Mononuclear cell (primary cell): ENCODE data around the gene CD1C. TPM values are rescaled to one million over a fixed set of nuclear protein-coding genes. Genes with fewer than 3 reads are reported as not detected.
"Not testable (repeated sequence)": the region's sequence is repeated elsewhere in the genome, so short reads cannot be mapped to it uniquely, and the experiment has no call there.

Experiments used
- H3K27me3 ChIP-seq: 2 replicates; pipeline ENCODE4 v1.6.0; 2011; ENCODE audit warnings: low read length, control low read depth; ENCODE audit not compliant: insufficient read depth
- H3K4me1 ChIP-seq: 2 replicates; pipeline ENCODE4 v1.5.1; 2011; ENCODE audit warnings: mild to moderate bottlenecking, low read length, control low read depth; ENCODE audit not compliant: insufficient read depth
- H3K4me3 ChIP-seq: 2 replicates; pipeline ENCODE4 v1.5.1; 2011; ENCODE audit warnings: mild to moderate bottlenecking, low read length, moderate library complexity
- H3K9me3 ChIP-seq: 2 replicates; pipeline ENCODE4 v1.5.1; 2011; ENCODE audit warnings: low read depth, mild to moderate bottlenecking, control low read depth, low read length
- total RNA-seq: library from RNA; depleted of rRNA; stranded (reverse); fragments of >200 nt; gene quantifications from one replicate; pipeline ENCODE4 v1.2.3, GENCODE V29; 2012

Gene CD1C
- 12.8 TPM for total RNA-seq

DNA sequence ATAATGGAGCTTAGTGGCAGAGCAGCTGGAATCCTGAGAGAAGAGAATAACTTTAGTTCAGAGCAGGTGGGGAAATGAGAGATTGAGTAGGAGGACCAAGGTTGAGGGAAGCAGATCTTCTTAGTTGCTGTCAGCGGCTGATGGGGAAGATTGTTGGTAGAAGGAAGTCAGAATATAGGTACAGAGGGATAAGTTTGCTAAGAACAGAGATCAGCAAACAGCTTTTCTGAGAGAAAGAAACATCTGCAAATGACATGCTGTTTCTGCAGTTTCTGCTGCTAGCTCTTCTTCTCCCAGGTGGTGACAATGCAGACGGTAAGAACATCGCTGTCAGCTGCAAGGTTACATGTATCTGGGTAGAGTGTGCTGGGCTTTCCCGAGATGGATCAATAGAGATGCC, at the start of gene CD1C:
TSS of gene CD1C (plus strand) at position 113 of the 400 bp plus-strand sequence. CDS start at position 255, 142 bp downstream.
- Histone ChIP-seq H3K9me3 (no peaks in the 10 kb centered on the region), H3K27me3 (no peaks in the 10 kb centered on the region), H3K4me1 (peaks cover 75% of the 10 kb centered on the region), H3K4me3 (peak within 1 kb of the TSS; percentile 1)

DNA sequence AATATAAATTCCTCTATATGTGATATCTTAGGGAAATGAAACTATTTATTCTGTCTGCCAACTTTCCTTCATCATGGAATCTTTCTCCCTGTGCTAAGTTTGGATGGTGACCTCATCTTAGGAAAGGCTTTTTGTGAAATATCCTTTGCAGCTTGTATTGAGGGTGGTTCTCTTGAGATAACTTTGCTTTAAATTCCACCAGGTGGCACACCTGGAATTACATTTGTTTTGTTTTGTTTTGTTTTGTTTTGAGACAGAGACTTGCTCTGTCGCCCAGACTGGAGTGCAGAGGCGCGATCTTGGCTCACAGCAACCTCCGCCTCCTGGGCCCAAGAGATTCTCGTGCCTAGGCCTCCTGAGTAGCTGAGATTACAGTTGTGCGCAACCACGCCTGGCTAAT, 43.1 kb upstream of the CD1C start:
- peaks cover 51% of the 10 kb centered on the region for H3K4me1 ChIP-seq
- H3K27me3 ChIP-seq: peaks cover 33% of the 10 kb centered on the region
- H3K4me3 ChIP-seq: no peak overlapping the region
- H3K9me3 ChIP-seq: no peaks in the 10 kb centered on the region

DNA sequence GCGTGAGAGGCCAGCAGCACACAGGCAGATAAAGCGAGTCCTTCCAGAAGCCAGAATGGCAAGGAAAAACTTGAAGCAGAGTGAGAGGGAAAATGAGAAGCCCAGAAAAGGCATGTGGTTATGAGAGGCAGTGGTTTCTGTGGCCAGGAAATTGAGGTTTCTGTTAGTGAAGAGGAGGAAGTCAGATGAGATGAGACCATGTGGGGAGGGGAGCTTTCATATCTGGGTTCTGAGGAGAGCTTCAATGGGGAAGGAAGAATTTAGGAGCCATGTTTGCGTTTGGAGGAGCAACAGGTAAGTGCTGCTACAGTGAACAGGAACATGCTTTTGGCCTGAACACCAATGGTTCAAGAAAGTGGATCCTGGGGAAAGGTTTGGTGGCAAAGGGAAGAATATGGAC, 41.6 kb upstream of the CD1C start:
- H3K4me1 ChIP-seq: peaks cover 58% of the 10 kb centered on the region

DNA sequence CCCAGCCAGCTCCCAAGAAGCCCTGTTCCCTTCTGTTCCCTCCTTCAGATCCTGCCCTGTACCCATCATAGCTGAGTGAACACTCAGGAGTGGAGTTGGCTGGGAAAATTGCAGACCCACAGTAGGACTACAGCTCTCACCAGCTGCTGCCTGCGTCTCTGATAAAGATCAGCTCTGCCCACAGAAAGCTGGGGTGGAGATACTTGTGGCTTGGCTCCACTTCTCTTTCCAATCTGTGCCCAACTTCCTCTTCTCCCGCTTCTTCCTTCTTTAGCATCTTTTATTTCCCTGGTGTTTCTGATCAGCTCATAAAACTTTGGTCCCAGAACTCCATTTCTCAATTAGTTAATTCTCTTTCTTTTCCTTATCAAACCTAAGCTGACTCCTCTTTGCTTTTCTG, 41.0 kb upstream of the CD1C start:
- Histone ChIP-seq H3K9me3 (no peaks in the 10 kb centered on the region), H3K4me1 (peaks cover 58% of the 10 kb centered on the region), H3K27me3 (peaks cover 26% of the 10 kb centered on the region), H3K4me3 (no peak overlapping the region)

More for the DNA sequence above, 41.6 kb upstream of the CD1C start:
- Histone ChIP-seq H3K27me3 (peaks cover 30% of the 10 kb centered on the region), H3K9me3 (no peaks in the 10 kb centered on the region), H3K4me3 (no peak overlapping the region)

DNA sequence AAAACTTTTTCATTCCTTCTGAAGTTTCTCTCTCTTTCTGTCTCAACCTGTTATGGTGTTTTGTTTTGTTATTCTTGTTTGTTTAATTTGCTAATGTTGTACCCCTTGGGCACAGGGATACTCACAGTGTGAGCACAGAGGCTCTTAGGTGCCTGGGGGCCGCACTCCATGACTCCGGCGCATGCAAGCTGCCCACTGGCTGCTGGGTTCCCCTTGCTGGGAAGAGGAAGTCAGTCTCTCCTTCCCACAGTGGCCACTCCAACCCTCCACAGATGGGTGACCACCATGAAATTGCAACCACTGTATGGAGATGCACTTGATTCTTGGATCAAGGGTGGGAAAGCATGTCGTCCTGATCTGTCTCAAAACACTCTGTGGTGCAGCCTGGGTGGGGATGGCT, 40.1 kb upstream of the CD1C start:
- Histone ChIP-seq H3K9me3 (no peaks in the 10 kb centered on the region), H3K4me1 (peaks cover 58% of the 10 kb centered on the region), H3K27me3 (peaks cover 29% of the 10 kb centered on the region), H3K4me3 (no peak overlapping the region)

DNA sequence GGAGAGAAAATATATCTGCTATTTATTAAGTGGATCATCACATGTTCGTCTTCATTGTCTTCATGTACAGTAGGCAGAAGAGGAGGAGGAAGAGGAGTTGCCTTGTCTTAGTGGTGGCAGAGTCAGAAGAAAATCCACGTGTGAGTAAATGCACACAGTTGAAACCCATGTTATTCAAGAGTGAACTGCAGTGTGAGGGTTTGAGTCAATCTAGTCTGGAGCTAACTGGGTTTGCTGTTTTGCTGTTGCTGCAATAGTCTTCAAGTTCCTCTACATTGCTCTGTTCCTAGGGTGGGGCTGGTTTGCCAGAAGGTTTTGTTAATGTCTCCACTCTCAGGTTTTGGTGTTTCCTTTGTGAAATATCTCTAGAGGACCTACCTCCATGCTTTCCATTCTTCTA, 38.6 kb upstream of the CD1C start:
- Histone ChIP-seq H3K9me3 (no peaks in the 10 kb centered on the region), H3K4me1 (peaks cover 58% of the 10 kb centered on the region), H3K4me3 (no peak overlapping the region), H3K27me3 (peaks cover 31% of the 10 kb centered on the region)

DNA sequence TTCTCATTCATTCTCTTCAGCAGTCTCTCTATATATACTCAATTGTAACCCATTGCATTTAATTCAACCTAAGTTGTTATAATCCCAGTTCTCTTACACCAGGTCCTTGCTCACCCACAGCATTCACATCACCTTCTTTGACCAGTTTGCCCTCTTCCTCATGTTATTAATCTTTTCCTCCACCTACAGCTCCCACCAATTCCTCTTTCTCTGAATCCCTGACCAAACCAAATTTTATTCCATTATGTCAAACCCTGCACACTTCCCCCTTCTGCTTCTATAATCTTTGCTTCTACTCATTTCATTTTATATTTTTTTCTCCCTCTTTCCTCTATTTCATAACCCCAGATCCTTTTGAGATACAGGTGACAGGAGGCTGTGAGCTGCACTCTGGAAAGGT, 34.1 kb upstream of the CD1C start:
- H3K27me3 ChIP-seq: peaks cover 37% of the 10 kb centered on the region
- H3K9me3 ChIP-seq: no peaks in the 10 kb centered on the region
- H3K4me1 ChIP-seq: peaks cover 28% of the 10 kb centered on the region
- no peak overlapping the region for H3K4me3 ChIP-seq

DNA sequence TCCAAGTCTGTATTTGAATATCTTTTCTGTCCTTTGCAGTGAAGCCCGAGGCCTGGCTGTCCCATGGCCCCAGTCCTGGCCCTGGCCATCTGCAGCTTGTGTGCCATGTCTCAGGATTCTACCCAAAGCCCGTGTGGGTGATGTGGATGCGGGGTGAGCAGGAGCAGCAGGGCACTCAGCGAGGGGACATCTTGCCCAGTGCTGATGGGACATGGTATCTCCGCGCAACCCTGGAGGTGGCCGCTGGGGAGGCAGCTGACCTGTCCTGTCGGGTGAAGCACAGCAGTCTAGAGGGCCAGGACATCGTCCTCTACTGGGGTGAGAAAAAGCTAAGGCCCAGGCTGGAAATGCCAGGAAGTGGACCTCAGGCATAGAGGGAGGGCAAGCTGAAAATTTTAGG, 33.0 kb upstream of the CD1C start:
- Histone ChIP-seq H3K4me1 (peaks cover 18% of the 10 kb centered on the region), H3K27me3 (peaks cover 39% of the 10 kb centered on the region)
- not testable (repeated sequence) for H3K4me3 ChIP-seq, H3K9me3 ChIP-seq

DNA sequence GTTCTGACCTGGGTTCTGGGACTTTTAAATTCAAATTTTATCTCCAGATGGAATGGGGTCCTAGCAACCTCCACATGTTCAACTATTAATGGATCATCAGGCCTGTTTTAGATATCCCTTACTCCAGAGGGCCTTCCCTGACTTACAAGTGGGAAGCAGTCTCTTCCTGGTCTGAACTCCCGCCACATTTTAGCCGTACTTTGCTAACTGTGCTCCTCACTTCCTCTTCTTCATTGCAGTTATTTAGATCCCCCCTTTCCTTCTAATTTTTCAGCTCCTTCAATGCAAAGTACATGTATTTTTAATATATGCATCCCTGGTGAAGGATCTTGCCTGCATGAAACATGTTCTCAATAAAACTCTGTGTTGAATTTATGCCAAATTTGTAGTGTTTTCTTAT, 31.8 kb upstream of the CD1C start:
- Histone ChIP-seq H3K27me3 (peaks cover 43% of the 10 kb centered on the region), H3K4me1 (peaks cover 11% of the 10 kb centered on the region), H3K9me3 (no peaks in the 10 kb centered on the region), H3K4me3 (no peak overlapping the region)

DNA sequence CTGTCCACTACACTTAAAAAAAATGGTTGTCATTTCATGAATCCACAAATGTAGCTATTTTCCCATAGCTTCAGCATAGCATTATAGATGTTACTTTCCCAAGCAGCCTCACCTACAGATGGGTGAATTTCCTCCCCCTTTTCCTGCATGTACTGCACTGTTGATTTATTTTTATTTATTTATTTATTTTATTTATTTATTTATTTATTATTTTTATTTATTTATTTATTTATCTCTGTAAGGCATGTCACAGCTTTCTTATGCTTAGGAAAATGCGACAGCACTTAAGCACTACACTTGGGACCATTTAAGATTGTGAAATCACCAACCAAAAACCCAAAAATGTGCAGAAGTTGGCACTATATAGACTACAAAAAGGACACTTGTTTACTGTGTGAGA, 30.6 kb upstream of the CD1C start:
- H3K4me3 ChIP-seq: no peak overlapping the region
- peaks cover 11% of the 10 kb centered on the region for H3K4me1 ChIP-seq
- peaks cover 39% of the 10 kb centered on the region for H3K27me3 ChIP-seq
- no peaks in the 10 kb centered on the region for H3K9me3 ChIP-seq

DNA sequence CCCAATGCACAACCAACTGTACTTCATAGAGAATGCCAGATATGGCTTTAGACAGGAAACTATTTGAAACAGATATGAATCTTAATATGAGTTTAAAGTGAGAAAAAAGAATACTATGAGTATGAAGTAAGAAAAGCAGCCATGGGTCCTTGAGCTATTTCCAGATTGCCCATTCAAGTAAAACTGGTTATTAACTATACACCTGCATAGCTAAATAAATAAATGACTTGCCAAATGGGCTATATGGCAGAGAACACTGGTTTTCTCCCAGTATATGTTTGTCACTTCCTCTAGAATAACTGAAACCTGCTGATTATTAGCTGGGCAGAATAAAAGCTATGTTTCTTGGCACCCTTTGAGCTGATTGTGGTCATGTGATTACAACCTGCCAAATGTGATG, 17.0 kb upstream of the CD1C start:
- H3K9me3 ChIP-seq: no peaks in the 10 kb centered on the region
- H3K4me1 ChIP-seq: peaks cover 14% of the 10 kb centered on the region
- peaks cover 3% of the 10 kb centered on the region for H3K27me3 ChIP-seq
- no peak overlapping the region for H3K4me3 ChIP-seq

DNA sequence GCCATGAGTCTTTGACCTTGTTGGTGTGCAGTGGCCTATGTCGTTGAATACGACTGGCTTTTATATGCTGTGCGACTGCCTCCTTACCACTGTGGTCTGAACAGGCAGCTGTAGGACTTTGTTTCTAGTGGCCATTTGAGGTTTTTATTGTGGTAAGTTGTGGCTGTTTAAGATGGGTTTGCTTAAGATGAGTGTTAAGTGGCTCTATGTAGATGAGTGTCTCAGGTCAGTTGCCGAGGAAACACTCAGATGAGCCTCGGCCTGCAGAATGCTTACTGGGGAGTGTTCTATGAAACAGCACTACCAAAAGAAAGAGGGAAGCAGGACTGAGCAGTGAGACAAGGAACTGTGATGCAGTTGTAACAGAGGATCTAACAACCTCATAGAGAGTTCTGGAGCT, 14.9 kb upstream of the CD1C start:
- H3K4me3 ChIP-seq: no peak overlapping the region
- H3K4me1 ChIP-seq: peaks cover 14% of the 10 kb centered on the region
- H3K27me3 ChIP-seq: peaks cover 3% of the 10 kb centered on the region
- no peaks in the 10 kb centered on the region for H3K9me3 ChIP-seq

DNA sequence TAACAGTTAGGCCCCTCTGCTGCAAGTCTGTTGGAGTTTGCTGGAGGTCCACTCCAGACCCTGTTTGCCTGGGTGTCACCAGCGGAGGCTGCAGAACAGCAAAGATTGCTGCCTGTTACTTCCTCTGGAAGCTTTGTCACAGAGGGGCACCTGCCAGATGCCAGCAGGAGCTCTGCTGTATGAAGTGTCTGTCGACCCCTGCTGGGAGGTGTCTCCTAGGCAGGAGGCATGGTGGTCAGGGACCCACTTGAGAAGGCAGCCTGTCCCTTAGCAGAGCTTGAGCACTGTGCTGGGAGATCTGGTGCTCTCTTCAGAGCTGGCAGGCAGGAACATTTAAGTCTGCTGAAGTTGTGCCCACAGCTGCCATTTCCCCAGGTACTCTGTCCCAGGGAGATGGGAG, 7.3 kb upstream of the CD1C start:
- not testable (repeated sequence) for H3K4me3 ChIP-seq, H3K27me3 ChIP-seq, H3K9me3 ChIP-seq
- peaks cover 43% of the 10 kb centered on the region for H3K4me1 ChIP-seq

DNA sequence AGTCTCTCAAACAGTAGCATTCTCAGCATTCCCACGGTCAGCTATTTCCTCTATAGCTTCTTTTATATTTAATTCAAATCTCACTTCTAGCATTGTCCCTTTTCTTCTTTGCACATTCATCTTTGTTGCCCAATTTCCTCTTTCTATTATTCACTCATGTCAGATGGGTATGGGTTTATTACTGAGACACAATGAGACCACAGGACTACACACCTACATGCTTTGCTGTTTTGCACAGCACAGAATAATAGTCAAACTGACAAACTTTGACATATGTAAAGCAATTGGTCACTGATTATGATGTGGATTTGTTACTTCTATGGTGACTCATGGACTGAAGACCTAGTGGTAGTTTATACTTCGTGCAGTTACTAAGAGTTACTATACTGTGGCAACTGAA, 5.8 kb upstream of the CD1C start:
- peaks cover 58% of the 10 kb centered on the region for H3K4me1 ChIP-seq

DNA sequence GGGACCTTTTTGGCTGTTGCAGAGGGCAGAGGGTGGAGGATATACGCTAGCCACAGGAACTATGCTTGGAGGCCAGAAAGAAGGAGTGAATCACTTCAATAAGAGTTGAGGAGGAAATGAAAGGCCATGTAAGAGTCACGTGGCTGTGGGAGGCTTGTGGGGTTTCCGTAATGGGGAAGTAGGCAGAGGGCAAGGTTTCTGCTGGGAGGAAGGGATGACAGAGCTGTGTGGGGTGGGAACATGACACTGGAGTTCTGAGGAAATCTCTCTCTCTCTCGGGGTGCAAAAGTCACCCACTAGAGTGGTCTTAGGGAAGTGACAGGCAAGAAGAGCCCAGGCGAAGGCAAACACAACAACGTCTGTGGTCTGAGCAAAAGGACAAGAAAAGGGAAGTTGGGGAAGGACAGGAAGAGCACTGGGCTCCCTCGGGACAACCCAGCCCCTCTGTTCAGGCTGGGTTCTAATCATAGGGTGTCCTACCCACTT, 3.9 kb upstream of the CD1C start:
- H3K27me3 ChIP-seq: no peaks in the 10 kb centered on the region
- no peaks in the 10 kb centered on the region for H3K9me3 ChIP-seq
- peaks cover 74% of the 10 kb centered on the region for H3K4me1 ChIP-seq
- peak overlapping the region; percentile 1 for H3K4me3 ChIP-seq

More for the DNA sequence above, 5.8 kb upstream of the CD1C start:
- Histone ChIP-seq H3K9me3 (no peaks in the 10 kb centered on the region), H3K4me3 (no peak overlapping the region), H3K27me3 (no peaks in the 10 kb centered on the region)

DNA sequence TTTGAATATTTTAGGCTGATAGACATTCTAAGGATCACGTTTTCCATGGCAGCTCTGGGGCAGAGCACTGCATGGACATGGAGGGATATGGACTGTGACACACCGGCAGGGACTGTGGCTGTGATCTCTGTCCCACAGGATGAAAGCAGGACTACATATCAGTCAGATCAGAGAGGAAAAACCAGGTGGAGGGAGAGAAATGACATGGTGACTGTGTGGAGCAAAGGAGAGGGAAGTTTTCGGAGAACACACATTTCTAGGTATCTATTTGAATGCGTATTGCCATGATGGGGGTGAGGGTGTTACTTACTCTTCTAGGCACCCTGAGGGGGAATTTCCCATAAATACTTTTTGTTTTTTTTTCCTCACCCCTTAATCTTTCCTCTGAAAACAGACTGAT, 3.2 kb upstream of the CD1C start:
- no peaks in the 10 kb centered on the region for H3K27me3 ChIP-seq
- H3K9me3 ChIP-seq: no peaks in the 10 kb centered on the region
- no peak overlapping the region for H3K4me3 ChIP-seq
- peaks cover 81% of the 10 kb centered on the region for H3K4me1 ChIP-seq
